HepG2 (cell line): ENCODE data around the gene SH3BP2.

Experiments used
- CHD4 ChIP-seq: fragments of 200-600 bp; sonication (generic); IDR thresholded peaks from 2 replicates; pipeline ENCODE4 v1.7.0; 2017; ENCODE audit warnings: mild to moderate bottlenecking, low read length, borderline replicate concordance
- EP300 ChIP-seq, 3 experiments: sonication (generic) in 1 of 3; formaldehyde crosslinking in 1 of 3; IDR thresholded peaks; 2 replicates each; pipeline versions ENCODE4 v1.5.1 to v1.6.1; 2011 to 2020; ENCODE audit warnings: low read depth in 2 of 3, low read length in 2 of 3, borderline replicate concordance in 1 of 3, improper control_type of control experiment in 1 of 3, mild to moderate bottlenecking in 1 of 3, missing genetic modification reagents in 1 of 3, moderate library complexity in 1 of 3
- KDM5B ChIP-seq: sonication (generic); formaldehyde crosslinking; IDR thresholded peaks from 2 replicates; pipeline ENCODE4 v1.4.0; 2020; ENCODE audit warnings: missing genetic modification reagents, mild to moderate bottlenecking, borderline replicate concordance

DNA sequence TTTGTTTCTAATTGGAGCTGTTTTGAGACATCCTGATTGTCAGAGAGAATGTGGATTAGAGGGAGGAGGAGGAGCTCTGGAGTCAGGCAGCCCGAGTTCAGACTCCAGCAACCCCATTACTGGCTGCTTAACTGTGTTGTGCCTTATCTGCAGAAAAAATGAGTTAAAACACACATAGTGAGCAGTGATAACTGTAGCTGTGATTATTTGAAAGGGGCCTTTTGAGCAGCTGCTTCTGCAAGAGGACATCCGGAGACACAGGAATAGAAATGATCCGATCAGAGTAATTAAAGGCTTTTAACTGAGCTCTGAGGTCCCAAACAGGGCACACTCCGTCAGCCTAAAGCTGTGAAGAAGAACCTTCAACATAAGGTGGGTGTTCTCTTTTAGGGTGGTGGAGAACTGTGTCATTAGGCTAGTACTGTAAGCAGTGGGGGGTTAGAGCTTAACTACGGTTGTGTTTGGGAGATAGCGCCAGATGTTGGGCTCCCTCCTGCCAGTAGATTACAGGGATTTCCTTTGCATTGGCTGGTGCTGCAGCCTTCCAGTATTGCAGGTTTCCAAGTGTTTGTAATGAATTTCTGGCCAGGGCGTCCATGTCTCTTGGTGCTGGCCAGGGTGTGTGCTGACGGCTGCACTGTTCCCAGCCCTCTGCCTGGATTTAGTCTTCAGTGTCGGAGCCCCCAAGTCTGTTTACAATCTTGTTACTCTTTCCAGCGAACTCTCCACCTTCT, 75.0 kb downstream of the SH3BP2 start:
- TF ChIP-seq CHD4 (no peak), EP300 (IDR thresholded peaks at IDR 0.05; ENCODE audit: low read depth in 2 of 2, low read length in 2 of 2) (no peak), EP300 (CRISPR knock-in tag; IDR thresholded peaks at IDR 0.05; ENCODE audit: borderline replicate concordance) (no peak), KDM5B (CRISPR knock-in tag) (no peak)
